Activated CD8-positive, alpha-beta memory T cell treated with anti-CD3 and anti-CD28 coated beads, Interleukin-2, amount 50 U/mL, for 24 hours (primary cell): Measurements from ENCODE around the gene ST14.
"Not testable (repeated sequence)": the region's sequence is repeated elsewhere in the genome, so short reads cannot be mapped to it uniquely, and the experiment has no call there.

Experiments
- DNase-seq: peaks from one replicate; pipeline ENCODE4 v3.0.0-alpha.2; 2020; ENCODE audit errors: extremely low read depth

ST14 gene

GRCh38 chr11:130163346-130164220 lies 4.0 kb downstream of the ST14 start:
- DNase-seq: no peak

GRCh38 chr11:130164221-130164570 lies 4.6 kb downstream of the ST14 start:
- DNase-seq: no peak

DNA sequence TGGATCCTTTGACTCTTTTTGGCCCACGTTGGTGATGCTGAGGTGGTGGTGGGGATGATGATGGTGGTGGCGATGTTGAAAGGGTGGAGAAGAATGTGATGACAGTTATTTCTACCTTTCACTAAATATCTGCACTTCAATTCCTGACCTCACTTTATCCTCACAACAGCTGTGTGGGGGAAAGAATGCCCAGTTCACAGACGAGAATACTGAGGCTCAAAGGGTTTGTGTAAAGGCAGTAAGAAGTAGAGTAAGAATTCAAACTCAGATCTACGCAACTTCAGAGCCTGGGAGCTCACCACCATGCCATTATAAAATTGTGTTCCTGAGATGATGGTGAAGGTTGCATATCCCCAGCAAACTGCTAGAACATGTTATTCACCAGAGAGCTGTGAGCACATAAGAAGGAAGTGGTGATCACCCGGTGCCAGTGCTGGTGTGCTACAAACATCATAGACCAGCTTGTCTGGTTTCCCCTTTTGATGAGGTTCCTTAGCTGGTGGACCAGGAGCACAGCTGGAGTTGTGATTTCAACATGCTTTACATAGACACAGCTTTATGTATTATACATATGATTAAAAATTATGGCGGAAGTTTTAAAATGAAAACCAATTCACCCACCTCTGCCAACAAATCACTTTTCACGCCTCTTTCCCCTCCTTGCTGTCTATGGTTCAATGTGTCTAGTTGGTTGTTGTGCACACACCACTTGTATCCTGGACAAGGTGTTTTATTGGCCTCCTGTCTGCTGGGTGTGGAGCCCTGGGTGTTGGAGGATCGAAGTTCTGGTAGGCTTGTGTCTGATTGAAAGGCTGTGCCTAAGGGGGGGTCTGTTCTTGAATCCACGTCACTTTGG lies 6.2 kb downstream of the ST14 start:
- DNase-seq: no peak

GRCh38 chr11:130166457-130166784 lies 6.8 kb downstream of the ST14 start:
- no peak for DNase-seq

- DNase-seq: no peak
Observed at GRCh38 chr11:130167146-130167545, 7.6 kb downstream of the ST14 start.

DNA sequence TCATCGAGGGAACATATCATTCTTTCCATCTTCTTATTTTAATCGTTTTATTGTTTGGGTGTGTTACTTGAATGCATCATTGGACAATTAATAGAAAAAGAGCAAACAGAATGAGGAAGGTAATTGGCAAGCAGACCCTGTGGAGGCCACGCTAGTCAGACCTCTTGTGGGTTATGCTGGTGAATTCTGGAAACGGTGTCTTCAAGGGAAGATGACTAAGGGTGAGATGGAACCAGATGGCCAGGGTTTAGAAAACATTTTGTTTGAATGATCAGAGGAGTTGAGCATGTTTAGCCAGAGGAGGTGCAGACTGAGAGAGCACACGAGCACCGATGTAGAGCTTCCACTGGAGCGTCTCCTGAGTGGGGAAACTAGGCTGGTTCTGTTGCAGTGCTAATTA lies 8.5 kb downstream of the ST14 start:
- DNase-seq: no peak

- DNase-seq: no peak
Observed at GRCh38 chr11:130170345-130170744, 10.8 kb downstream of the ST14 start.

- no peak for DNase-seq
Observed at GRCh38 chr11:130171534-130171933, 12.0 kb downstream of the ST14 start.

DNA sequence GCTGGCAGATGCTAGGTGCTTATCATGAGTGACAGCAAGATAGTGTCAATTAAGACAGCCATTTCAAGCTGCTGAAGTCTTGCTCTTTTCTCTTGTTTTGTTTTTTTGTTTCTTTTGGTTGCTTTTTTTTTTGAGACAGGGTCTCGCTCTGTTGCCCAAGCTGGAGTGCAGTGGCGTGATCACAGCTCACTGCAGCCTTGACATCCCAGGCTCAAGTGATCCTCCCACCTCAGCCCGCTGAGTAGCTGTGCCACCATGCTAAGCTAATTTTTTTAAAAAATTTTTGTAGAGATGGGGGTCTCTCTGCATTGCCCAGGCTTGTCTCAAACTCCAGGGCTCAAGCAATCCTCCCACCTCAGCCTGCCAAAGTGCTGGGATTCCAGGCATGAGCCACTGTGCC lies 12.4 kb downstream of the ST14 start:
- not testable (repeated sequence) for DNase-seq

DNA sequence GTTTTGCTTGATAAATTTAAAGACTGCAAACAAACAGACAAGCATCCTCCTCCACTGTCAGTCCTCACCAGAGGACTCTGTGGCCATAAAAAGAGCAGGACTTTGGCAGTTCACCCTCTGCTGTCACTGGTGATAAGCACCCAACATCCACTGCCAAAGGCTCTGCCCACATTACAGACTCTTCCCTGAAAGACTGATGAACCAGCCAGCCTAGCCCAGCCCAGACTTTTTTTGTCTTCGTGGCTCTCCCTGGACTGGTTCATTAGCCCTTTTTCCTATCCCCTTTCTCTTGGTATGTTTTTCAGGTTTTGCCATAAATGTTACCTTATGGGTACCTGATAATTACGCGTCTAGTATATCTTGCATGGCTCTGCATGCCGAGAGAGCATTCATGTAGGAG lies 15.1 kb downstream of the ST14 start:
- DNase-seq: no peak

DNA sequence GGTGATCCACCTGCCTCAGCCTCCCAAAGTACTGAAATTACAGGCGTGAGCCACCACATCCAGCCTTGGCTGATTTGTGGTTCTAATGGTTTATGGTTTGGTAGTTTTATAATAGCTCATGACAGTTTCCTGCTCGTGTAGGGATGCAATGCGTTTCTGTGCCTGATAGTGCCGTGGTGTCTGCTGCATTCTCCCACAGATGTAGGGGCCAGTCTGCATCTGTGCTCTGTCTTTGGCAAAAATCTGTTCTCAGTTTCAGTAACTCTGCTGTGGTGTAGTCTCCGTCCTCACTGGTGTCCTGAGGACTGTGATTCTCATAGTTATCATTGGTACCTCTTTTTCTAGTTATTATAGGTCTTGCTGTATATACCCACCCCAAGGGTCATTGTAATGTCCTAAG lies 16.3 kb downstream of the ST14 start:
- DNase-seq: no peak

- no peak for DNase-seq
Observed at GRCh38 chr11:130177782-130178181, 18.2 kb downstream of the ST14 start.

GRCh38 chr11:130178441-130179339 lies 19.1 kb downstream of the ST14 start:
- no peak for DNase-seq

- no peak for DNase-seq
Observed at GRCh38 chr11:130179396-130180306, 20.1 kb downstream of the ST14 start.

GRCh38 chr11:130180491-130180890 lies 20.9 kb downstream of the ST14 start:
- DNase-seq: no peak

DNA sequence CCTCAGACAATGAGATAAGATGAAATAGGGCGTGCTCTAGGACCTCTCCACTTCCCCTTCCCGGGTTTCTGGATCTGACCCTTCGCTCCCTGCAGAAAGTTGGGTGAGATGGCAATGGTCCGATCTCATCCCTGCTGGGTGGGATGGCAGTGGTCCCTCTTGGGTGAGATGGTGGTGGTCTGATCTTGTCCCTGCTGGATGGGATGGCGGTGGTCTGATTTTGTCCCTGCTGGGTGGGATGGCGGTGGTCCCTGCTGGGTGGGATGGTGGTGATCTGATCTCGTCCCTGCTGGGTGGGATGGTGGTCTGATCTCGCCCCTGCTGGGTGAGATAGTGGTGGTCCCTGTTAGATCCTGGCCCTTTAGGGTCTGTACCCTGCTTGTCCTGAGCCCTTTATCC lies 21.3 kb downstream of the ST14 start:
- no peak for DNase-seq

DNA sequence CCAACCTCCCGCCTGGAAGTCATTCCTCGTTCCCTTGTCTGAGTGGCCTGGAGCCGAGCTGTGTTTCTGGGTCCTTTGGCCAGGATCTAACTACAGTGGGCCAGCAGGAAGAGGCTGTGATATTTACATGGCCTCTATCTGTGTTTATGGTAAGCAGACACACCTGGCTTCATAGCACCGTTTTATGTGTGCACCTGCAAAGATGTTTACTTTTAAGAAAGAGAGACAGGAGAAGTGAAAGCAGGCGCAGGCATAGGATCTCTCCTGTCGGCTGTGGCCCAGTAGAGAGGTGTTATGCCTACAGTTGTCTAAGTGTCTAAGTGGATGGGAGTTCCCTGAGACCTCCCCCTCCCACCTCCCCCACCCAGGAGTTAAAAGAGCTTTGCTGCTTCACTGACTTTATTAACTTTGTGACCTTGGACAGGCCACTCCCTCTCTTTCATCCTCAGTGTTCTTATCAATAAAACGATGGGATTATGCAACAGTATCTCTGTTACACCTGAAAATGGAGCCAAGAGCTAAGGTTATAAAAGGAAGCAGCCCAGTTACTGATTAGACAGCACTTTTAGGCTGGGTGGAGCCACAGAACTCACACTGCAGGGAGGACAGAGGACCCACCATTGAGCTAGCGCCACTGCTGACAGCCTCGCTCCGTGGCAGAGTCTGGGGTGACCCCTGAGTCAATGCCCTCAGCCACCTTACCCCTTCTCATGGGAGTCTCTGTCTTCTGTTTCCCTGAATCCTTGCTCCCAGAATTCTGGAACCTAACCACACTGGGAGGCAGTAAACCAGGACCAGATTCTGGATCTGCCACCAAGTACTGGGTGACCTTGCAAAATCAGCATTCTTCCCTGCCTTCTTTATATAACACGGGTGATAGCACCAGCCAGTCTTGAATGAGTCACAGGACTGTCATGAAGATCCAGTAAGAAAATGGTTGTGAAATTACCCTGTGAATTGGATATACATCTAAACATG lies 22.0 kb downstream of the ST14 start:
- no peak for DNase-seq

DNA sequence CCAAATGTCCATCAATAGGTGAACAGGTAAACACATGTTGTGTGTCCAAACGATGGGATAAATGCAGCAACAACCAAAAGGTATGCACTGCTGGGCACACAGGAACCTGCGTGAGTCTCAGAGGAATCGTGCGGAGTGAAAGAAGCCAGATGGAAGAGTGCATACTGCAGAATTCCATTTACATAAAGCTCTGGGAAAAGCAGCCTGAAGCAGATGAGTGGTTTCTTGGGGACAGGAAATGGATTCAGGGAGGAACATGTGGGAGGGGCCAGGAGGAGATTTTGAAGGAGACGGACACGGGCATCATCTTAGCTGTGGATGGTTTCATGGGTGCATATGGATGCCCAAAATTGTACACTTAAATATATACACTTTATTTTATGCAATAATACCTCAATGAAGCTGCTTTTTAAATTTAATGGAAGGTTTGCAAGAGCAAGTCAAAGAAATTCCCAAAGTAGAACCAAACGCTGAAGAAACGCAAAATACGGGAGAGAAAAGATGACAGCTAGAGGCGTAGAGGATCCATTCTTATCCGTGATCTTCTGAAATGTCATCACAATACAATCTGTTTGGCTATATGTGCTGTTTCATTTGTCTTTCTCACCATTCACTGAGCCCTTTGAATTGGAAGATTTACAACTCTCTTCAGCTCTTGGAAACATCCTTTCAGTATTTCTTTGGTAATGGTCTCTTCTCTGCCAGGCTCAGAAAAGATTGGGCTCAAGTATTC lies 24.5 kb downstream of the ST14 start:
- DNase-seq: no peak

DNA sequence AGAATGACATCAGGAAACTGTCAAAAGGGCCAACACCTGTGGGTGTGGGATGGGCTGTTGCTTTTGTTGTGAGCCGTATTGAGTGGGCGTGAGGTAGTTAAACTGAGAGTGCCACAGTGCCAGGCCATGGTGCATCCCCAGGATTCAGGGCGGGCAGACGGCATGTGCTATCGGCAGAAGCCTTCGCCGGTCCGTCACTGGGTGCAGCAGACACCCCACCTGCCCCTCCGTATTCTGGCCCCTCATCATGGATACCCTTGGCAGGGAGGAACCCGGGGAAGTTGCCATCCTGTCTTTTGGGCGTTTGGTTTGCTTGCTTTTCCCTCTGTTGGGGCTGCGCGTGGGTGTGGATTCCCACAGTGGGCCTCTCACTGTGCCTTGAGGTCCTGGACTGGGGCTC lies 27.5 kb downstream of the ST14 start:
- DNase-seq: no peak
